ENCODE data around the gene ERBB4. TPM values are rescaled to one million over a fixed set of nuclear protein-coding genes. Genes with fewer than 3 reads are reported as not detected.
"Not testable (repeated sequence)": the region's sequence is repeated elsewhere in the genome, so short reads cannot be mapped to it uniquely, and the experiment has no call there.

ERBB4 gene
- total RNA-seq, 1 experiment from 2014 or later = 0.06 TPM

DNA sequence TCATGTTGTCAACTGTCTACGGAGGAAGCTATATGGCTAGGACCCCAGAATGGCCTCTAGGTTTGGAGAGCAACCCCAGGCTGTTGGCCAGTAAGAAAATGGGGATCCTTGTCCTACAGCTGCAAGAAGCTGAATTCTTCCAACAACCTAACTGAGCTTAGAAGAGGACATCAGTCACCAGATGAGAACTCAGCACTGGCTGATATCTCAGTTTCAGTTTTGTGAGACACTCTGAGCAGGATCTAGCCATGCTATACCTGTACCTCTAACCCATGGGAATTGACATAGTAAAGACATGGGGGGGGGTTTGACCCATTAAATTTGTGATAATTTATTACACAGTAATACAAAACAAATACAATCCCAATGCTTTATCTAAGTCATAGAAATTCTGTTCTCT, 312.5 kb downstream of the ERBB4 start:
- no peak for DNase-seq (ENCODE audit: low read depth)

DNA sequence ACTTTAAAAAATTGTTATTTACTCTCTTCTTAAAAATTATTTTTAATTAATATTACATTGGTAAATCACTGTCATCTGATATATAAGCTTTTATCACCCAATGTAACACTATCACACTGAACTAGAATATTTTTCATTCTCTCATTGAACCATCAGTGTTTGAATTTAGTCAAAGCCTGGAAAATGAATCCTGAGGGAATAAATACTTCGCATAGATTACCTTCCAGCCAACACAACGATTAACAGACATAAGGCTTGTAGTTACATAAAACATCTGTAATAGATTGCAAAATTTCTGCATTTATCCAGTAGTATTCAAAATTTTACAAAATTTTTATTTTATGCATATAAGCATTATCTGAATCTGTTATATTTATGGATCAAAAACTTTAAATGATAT, 314.9 kb downstream of the ERBB4 start:
- no peak for DNase-seq (ENCODE audit: low read depth)

DNA sequence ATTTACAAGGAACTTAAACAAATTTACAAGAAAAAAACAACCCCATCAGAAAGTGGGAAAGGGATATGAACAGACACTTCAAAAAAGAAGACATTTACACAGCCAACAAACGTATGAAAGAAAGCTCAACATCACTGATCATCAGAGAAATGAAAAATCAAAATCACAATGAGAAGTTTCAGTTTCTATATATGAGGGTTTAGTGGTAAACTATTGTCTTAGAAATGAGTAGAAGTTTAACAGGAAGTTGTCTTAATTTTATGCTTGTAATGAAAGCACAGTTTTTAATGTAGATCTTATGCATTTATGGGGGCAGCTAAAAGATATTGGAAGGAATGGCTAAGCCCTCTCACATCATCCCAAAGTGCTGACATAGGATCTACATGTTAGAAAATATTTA, 325.4 kb downstream of the ERBB4 start:
- no peak for DNase-seq (ENCODE audit: low read depth)

DNA sequence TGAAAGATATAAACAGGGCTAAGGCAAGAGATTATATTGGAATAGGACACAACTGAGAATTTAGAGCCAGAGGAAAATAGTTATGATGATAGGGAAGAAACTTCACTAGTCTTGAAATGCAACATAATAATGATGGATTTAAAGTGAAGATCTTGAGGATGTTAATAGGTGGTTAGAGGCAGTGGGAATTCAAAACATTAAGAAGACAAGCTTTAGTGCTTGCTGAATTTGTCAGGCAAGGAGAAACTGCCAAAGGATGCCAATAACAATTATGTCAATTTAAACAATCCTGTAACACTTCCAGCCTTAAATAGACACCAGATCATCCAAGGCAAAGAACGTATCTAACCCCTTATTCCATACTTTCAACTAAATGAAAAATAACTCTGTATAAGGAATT, 330.1 kb downstream of the ERBB4 start:
- DNase-seq (ENCODE audit: low read depth) = no peak

DNA sequence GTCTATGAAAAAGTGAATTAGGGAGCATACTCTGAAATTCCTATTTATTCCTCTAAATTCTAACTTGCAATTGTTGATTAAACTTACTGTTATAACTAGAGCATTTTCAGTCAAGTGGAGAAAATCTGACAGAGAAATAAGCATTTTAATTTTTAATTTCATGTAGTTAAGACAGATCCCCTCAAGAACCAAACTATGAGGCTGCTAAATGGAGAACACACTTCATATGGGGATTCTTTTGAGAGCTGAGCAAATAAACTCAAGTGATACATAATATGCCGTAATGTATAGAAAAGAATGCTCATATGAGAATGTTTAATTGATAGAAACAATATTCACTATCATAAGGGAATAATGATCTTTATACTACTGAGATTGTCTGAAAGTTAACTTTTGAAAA, 340.8 kb downstream of the ERBB4 start:
- DNase-seq (ENCODE audit: low read depth) = no peak

DNA sequence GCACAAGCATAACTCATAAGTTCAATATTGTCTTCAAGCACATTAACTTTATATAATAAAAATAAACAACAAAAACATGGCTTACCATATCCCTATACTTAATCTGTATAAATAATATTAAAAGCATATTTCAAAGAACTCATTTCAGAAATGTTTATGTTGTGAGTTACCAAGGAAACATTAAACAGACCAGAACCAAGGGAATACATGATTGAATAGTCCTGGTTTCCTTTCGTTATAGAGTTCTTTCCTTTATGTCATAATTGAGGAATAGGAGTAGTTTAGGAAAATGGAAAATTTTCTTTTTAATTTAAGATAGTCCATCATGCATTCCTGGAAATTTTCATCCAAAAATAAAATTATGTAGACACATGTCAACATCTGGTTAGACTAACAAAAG, 343.0 kb downstream of the ERBB4 start:
- no peak for DNase-seq (ENCODE audit: low read depth)

DNA sequence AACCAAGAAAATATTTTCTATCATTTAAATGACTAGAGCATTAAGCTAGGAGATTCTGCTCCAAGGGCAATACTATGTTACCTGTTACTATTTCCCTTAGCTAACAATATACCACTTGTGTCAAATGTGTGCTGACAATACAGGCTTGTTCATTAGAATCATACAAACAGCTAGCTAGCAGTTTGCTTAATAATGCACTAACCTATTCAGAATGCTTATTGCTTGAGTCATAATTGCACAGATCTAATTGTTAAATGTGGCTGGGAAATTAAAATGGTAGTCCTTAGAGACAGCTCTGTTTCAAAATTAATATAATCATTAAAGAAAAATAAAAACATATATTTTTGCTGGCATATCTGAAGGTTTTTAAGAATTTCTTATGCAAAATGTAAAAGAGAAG, 344.2 kb downstream of the ERBB4 start:
- DNase-seq (ENCODE audit: low read depth) = no peak

DNA sequence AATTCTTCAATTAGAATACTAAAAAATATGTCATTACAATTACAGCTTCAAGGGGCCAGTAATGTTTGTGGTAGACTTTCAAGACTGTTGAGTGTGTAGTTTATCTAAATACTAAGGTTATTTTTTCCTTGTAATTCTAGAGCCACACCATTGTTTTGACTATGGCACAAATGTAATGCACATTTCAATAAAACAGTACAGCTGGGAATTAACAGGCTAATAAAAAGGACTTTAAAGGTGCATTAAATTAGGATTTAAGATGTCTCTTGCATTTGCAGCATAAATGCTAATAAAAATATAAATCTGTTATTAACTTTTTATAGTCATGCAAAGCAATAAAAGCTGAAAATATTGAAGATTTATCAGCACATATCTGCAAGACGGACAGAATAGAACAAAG, 344.8 kb downstream of the ERBB4 start:
- DNase-seq (ENCODE audit: low read depth) = no peak

DNA sequence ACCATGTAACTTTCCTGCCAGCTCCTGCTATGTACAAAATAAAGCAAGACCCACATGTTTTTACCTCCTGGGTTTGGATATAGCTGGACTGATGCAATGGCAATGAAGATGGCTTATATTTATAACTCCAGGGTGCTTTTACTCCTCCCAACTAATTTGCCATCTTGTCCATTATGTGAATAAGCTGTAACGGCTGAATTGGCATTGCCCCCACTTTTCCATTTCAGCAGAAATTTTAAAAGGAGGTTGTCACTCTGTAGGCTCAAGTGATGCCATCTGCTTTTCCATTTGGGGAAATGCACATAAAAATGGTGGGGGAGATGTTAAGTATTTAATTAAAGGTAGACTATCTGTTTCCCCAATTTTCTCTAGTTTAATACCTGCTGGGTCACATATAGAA, 345.5 kb downstream of the ERBB4 start:
- no peak for DNase-seq (ENCODE audit: low read depth)

DNA sequence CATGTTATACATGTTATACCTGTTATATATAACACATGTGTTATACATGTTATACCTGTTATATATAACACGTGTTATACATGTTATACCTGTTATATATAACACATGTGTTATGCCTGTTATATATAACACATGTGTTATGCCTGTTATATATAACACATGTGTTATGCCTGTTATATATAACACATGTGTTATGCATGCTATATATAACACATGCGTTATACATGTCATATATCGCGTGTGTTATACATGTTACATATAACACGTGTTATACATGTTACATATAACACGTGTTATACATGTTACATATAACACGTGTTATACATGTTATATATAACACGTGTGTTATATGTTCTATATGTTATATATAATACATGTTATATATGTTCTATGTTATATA, 347.2 kb downstream of the ERBB4 start:
- DNase-seq (ENCODE audit: low read depth) = not testable (repeated sequence)

DNA sequence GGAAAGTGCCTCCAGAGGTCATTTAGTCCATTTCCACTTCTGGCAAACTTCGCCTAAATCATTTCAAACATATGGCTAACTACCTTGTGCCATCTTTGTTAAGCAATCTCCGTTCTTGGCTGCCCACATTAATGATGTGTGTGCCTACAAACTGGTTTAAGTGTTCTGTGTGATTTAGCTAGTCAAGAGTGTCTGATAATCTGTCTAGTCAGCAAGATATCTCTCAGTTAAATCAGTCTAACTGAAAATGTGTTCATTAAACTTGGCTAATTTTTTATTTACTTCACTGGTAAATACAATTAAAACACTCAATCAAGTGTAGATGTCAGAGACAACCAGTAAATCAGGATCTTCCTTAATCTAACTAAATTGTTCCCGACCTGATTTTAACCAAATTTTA, 352.4 kb downstream of the ERBB4 start:
- no peak for DNase-seq (ENCODE audit: low read depth)

DNA sequence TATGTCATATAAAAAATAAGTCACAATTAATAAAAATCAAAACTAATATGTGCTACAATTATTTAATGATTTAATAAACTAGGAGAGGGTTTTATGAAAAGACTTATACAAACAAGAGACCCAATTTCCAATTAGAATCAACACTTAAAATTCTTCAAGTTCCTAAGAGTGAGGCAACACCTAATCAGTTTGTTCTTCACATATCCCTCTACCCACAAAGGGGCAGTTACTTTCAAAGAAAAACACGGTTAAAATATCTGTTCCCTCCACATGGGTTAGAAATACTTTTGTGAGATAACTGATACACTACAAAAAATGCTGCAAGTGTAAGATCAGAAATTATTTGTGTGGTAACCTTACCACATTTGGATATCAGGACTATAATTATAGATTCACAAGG, 357.0 kb downstream of the ERBB4 start:
- DNase-seq (ENCODE audit: low read depth) = no peak

DNA sequence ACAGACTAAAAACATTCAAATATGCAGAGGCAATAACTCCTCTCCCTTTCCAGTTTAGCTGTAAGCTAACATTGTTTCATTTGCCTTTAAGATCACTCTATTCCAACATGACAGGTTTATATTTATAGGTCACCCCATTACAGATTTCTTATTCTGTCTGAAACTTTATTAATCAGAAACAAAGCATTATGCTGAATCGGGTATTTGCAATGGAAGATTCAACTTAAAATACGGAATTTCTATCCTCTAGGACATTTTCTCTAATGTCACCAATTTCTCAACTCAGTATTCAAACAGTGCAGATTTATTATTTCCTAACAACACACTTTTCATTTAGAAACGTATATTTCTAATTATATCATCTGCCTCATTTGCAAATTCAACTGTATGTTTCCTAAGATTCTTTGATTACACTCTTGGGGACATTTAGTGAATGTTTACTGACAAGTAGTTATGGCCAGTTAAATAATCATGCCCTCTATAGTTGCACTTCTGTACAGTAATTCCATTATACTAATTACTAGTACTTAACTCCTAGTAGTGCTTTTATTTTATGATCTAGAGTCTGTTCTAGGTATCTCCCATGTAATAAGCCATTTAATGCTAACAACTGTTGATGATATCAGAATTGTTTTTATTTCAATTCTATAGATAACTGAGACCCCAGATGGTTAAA, 358.1 kb downstream of the ERBB4 start:
- DNase-seq (ENCODE audit: low read depth) = no peak

DNA sequence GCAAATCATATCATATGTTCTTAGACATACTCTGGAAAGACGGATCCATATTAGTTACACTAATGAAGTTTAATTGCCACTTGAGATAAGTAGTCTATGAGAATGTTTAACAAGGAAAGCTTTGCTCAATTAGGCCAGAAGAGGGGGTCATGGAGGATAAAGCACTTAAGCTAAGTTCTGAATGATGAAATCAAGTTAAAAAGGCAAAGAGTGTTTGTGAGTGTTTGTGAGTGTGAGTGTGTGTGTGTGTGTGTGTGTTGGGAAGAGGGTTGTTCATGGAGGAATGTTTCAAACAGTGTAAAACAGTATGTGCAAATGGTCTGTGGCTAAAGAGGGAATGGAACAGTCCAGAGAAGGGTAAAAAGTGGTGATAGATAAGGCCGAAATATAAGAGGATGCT, 360.9 kb downstream of the ERBB4 start:
- no peak for DNase-seq (ENCODE audit: low read depth)

DNA sequence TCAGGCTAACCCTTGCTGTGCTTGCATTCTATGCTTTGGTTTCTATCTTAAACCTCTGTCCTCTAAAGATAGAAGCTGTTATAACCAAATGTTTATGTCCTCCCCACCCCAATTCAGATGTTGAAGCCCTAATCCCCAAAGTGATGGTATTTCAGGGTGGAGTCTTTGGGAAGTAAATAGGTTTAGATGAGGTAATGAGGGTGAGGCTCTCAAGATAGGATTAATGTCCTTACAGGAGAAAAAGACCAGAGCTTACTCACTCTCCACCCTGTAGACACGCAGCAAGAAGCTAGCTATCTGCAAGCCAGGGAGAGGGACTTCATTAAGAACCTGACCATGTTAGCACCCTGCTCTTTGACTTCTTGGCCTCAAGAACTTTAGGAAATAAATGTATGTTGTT, 362.5 kb downstream of the ERBB4 start:
- DNase-seq (ENCODE audit: low read depth) = no peak

DNA sequence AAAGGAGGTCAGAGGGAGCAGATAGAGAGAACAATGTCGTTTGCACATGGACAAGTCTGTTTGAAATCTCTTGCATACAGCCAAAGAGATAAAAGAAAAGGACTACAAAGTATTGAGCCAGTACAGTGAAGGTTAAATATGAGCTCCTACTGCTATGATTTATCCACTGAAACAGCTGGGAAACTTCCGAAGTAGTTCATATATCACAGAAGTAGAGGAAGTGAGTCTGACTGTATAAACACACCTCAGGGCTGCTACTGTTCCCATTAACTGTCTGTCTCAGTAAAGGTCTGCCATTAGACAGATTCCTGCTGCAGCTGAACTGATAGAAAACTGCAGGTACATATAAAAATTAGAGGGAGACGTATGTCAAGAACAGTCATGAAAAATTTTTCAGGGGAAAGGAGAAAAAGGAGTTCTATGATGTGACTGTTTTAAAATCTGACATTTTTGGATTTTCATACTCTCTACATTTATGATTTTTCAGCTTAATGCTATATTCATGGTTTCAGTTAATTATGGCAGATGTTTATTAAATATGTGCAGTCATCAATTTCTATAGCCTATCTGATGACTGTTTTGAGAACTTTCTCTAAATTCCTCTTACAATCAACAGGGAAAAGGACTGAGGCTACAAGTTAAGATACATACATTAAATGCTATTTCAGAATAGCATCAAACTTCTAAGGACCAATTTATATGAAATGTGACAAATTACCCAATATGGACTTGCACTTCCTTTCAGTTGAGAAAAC, 364.7 kb downstream of the ERBB4 start:
- peak; percentile 43 for DNase-seq (ENCODE audit: low read depth)

DNA sequence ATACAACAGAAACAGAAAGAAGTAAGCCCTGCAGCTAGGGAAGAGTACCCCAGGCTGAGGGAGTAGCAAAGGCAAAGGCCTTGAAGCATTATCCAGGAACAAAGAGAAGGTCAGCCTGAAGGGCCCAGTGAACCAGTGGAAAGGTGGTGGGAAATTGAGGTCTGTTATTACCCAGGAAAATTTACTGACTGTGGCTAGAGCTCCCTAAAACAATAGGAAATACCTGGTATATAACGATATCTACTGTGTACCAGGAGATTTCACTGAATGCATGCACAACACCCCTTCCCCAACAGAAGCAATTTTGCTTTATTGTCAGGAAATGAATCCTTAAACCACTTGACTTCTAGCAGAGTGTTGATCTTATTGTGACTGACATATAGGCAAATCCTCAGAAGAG, 365.3 kb downstream of the ERBB4 start:
- no peak for DNase-seq (ENCODE audit: low read depth)

DNA sequence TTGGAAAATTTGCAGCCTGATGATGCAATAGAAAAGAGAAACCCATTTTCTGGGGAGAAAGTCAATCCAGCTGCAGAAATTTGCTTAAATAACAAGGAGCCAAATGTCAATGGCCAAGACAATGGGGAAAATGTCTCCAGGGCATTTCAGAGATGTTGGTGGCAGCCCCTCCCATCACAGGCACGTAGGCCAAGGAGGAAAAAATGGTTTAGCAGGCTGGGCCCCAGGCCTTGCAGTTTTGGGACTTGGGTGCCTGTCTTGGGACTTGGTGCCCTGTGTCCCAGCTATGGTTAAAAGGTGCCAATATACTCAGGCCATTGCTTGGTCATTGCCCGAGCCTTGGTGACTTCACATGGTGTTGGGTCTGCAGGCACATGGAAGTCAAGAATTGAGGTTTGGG, 368.2 kb downstream of the ERBB4 start:
- DNase-seq (ENCODE audit: low read depth) = no peak

DNA sequence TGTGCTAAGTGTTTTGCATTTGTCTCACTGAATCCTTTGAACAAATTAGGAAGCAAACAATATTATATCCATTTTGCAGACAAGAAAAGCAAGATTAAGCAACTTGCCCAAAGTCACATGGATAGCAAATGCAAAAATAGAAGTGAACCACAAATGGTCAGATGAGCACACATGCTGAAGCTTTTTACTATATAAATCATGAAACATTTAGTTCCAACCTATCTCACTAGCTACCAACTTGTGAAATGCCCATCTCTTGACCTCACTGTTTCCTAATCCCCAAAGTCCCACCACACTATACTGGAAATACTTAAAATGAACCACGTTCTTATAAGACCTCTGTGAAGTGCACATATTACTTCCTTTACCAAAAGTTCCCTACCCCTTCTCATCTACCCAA, 380.5 kb downstream of the ERBB4 start:
- DNase-seq (ENCODE audit: low read depth) = no peak

DNA sequence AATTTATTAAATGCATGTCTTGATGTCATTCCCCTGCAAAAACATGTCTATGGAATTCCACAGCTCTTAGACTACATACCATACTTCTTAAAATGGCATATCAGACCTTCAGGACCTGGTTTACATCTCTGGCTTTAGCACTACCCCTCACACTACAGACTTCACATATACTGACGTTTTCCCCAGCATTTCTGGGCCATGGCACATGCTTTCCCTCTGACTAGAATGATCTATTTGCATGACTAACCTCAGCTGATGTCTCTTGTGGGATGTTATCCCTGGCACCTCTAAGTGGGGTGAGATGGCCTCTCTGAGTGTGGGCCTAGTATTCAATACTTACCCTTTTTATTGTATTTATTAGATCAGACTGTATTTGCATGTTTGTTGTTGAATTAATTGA, 381.6 kb downstream of the ERBB4 start:
- peak; percentile 16 for DNase-seq (ENCODE audit: low read depth)

DNA sequence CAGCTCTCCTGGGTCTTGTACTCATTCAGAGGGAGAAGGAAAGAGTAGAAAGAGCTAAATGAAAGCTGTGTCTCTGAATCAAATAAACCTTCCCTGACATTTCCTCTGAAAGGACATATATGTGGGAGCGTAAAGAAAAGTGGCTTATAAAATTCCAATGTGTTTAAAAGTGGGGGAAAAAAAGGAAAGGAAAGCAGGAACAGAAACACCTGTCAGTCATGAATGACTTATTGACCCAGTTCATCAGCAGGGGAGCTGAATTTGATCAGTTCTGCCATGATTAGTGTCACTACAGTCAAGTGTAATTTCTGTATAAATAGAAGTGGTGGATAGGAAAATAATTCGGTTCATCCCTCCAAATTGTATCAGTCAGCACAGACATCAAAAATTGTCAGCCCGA, 382.5 kb downstream of the ERBB4 start:
- DNase-seq (ENCODE audit: low read depth) = no peak

DNA sequence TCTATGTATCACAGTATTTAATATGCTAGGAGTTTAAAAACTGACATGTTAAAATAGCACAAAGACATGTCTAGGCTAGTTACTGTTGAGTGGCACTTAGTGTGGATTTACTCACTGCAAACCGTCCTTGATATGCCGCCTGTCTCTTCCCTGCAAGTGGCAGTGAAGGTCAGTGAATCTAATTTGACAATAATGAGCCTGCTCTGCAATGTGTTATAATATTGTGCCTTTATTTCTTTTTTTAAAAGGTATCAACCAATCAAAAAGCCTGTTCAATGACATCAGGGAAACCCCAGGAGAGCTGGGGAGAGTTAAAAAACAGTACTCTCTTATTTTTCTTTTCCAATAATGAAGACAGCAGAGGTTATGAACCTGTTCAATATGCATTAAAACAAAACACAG, 384.1 kb downstream of the ERBB4 start:
- no peak for DNase-seq (ENCODE audit: low read depth)

DNA sequence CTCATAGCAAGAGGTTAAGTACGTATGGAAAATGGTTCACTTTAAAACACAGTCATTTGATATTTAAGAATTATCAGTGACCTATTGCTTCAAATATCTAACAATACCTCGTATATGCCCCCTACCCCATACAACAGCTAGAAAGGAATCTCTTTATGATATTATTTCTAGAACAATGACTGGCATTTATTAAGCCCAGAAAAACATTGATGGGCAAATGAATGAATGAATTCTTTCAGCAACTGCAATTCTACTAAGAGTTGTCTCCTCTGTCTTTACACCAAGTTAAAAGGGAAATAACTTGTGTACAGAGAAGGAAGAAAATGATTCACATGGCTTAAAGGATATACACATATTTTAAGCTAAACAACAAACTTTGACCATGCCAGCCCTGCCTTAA, 384.7 kb downstream of the ERBB4 start:
- DNase-seq (ENCODE audit: low read depth) = no peak
